GM12801 (cell line): Measurements from ENCODE around the gene NPM3.

Experiments
- CTCF ChIP-seq: IDR thresholded peaks from one replicate; pipeline ENCODE4 v1.5.1; 2011; ENCODE audit warnings: control low read depth; ENCODE audit not compliant: insufficient read length; ENCODE audit errors: extremely low read depth

NPM3 gene

GRCh38 chr10:101816913-101817336 lies 33.7 kb upstream of the NPM3 start:
- no peak for TF ChIP-seq CTCF

- no peak for TF ChIP-seq CTCF
These were observed 33.1 kb upstream of the NPM3 start for GRCh38 chr10:101816376-101816775.

- TF ChIP-seq CTCF, result no peak
These were observed 31.3 kb upstream of the NPM3 start for GRCh38 chr10:101814466-101815071.

DNA sequence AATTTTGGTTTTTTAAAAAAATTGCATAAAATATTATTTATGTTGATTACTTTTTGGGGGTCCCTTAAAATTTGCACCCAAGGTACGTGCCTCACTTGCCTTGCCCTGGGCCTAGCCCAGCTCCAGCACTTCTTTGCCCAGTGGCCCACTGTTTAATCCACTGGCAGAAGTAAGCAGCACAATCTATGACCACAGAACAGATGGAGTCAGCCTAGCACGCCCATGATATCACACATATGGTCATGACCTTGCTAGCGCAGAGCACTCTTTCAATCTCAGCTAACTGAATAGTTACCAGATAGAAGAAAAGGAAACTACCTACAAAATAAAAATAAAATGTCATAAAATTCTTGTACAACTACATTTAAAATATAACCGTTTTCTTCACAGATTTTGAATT lies 29.4 kb upstream of the NPM3 start:
- TF ChIP-seq CTCF, result no peak

DNA sequence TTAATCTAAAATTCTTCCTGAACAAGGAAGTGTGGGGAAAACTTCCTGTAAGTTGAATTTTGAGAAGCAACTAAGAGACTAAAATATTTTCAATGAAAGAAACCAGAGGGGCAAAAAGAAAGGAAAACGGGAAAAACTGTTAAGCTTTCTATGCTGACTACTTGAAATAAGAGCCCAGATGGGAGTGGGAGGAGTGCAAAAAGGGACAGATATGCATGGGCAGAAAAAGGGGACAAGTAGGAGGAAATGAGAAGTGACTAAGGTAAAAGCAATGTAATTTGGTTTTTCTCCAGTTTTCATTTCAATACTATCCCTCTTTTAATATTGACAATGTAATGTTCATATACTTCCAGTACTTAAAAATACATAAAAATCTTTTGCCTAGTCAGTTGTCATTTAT lies 23.9 kb upstream of the NPM3 start:
- no peak for TF ChIP-seq CTCF

- no peak for TF ChIP-seq CTCF
These were observed 20.3 kb upstream of the NPM3 start for GRCh38 chr10:101803511-101803910.

- TF ChIP-seq CTCF, result no peak
These were observed 14.3 kb upstream of the NPM3 start for GRCh38 chr10:101797403-101798059.
